ENCODE results near the gene MEX3D. TPM values are rescaled to one million over a fixed set of nuclear protein-coding genes. Genes with fewer than 3 reads are reported as not detected.
A peak's percentile ranks its signal among the peaks of the same experiment; 100 is the strongest.

MEX3D gene
- total RNA-seq, 4 donors from 2014 or later: 18.8 to 47.8 (median 28.7) TPM

DNA sequence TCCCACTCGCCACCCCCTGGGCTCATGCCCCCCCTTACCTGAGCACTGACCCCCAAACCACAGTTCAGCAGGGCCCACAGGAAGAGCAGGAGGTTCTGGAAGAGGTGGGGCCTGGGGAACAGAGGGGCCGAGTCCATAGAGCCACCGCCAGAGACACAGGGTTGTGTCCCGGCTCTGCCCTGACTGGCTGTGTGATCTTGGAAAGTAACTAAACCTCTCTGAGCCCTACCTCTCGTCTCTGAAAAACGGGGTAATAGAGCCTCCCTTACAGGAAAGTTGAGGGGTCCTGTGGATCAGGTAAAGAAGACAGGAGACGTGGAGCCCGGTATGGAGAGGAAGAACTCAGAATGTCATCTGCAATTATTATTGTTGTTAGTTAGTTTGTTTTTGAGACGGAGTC lies 57.3 kb downstream of the MEX3D start:
- ATAC-seq: no peak
- 43 to 62% methylated on average over 5 to 7 of the region's 9 CpGs for WGBS, 2 donors (ENCODE audit: low coverage in 1 of 2)

GRCh38 chr19:1510442-1510806 lies 57.7 kb downstream of the MEX3D start:
- Histone ChIP-seq H3K4me1 (peaks cover 0 to 57% (median 4%) of the 10 kb centered on the region in 3 donors), H3K9me3 (no peaks in the 10 kb centered on the region), H3K36me3 (peaks cover 0 to 6% of the 10 kb centered on the region in 2 donors), H3K27ac (peak overlapping the region in 3 of 4 donors; percentile 2 to 55 (median 32)), H3K27me3 (peaks cover 77% of the 10 kb centered on the region), H3K4me3 (no peak overlapping the region)
- TF ChIP-seq POLR2A (IDR thresholded peaks at IDR 0.05): no peak
- TF ChIP-seq POLR2AphosphoS5 (IDR thresholded peaks at IDR 0.05): no peak
- TF ChIP-seq CTCF (IDR thresholded peaks at IDR 0.05): no peak
- TF ChIP-seq EP300 (IDR thresholded peaks at IDR 0.05): no peak
- no CpG with 5 or more reads among the region's 25 CpGs for WGBS, 2 donors (ENCODE audit: low coverage in 1 of 2)
- no peak for ATAC-seq

More for the DNA sequence above, 57.3 kb downstream of the MEX3D start:
- H3K27ac ChIP-seq: peak overlapping the region in 3 of 4 donors; percentile 2 to 55 (median 32)
- peaks cover 0 to 57% (median 4%) of the 10 kb centered on the region in 3 donors for H3K4me1 ChIP-seq
- peaks cover 0 to 3% of the 10 kb centered on the region in 2 donors for H3K36me3 ChIP-seq
- no peak for TF ChIP-seq EP300 (IDR thresholded peaks at IDR 0.05)
- no peak for TF ChIP-seq POLR2AphosphoS5 (IDR thresholded peaks at IDR 0.05)
- no peak for TF ChIP-seq CTCF (IDR thresholded peaks at IDR 0.05)
- no peak for TF ChIP-seq POLR2A (IDR thresholded peaks at IDR 0.05)
- H3K4me3 ChIP-seq: no peak overlapping the region
- no peaks in the 10 kb centered on the region for H3K9me3 ChIP-seq
- peaks cover 77% of the 10 kb centered on the region for H3K27me3 ChIP-seq

- no peak for ATAC-seq
- Histone ChIP-seq H3K4me1 (peaks cover 0 to 57% (median 4%) of the 10 kb centered on the region in 3 donors), H3K27me3 (peaks cover 77% of the 10 kb centered on the region), H3K9me3 (no peaks in the 10 kb centered on the region), H3K4me3 (no peak overlapping the region), H3K36me3 (peaks cover 0 to 6% of the 10 kb centered on the region in 2 donors), H3K27ac (peak overlapping the region in 3 of 4 donors; percentile 24 to 55 (median 52))
- 32 to 41% methylated on average over 6 of the region's 11 CpGs for WGBS, 2 donors (ENCODE audit: low coverage in 1 of 2)
- TF ChIP-seq POLR2A (IDR thresholded peaks at IDR 0.05): no peak
- no peak for TF ChIP-seq CTCF (IDR thresholded peaks at IDR 0.05)
- TF ChIP-seq POLR2AphosphoS5 (IDR thresholded peaks at IDR 0.05): no peak
- no peak for TF ChIP-seq EP300 (IDR thresholded peaks at IDR 0.05)
Observed at GRCh38 chr19:1509602-1510441, 58.3 kb downstream of the MEX3D start.

DNA sequence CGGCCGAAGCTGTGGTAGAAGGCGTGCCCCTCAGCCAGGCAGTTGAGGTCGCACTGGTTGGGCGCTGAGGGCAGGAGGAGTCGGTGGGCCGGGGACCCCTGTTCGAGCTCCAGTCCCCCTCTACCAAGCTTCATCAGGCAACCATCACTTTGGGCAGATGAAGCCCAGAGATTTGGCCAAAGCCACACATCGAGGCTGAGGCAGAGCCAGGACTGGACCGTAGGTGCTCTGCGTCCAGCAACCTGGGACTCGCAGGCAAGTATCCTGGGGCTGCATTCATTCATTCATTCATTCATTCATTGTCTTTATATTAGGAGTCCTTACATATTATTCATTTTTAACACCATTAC lies 59.6 kb downstream of the MEX3D start:
- WGBS, 2 donors (ENCODE audit: low coverage in 1 of 2): 36 to 80% methylated on average over 3 to 4 of the region's 12 CpGs
- Histone ChIP-seq H3K4me1 (peaks cover 0 to 58% (median 4%) of the 10 kb centered on the region in 3 donors), H3K4me3 (peak overlapping the region; percentile 24 to 51), H3K9me3 (no peaks in the 10 kb centered on the region), H3K36me3 (peaks cover 0 to 6% of the 10 kb centered on the region in 2 donors), H3K27ac (peak overlapping the region in 3 of 4 donors; percentile 86 to 88 (median 87)), H3K27me3 (peaks cover 77% of the 10 kb centered on the region)
- TF ChIP-seq EP300 (IDR thresholded peaks at IDR 0.05) (no peak), CTCF (IDR thresholded peaks at IDR 0.05) (no peak), POLR2A (IDR thresholded peaks at IDR 0.05) (no peak), POLR2AphosphoS5 (IDR thresholded peaks at IDR 0.05) (no peak)
- ATAC-seq: no peak

Measured in gastroesophageal sphincter (tissue), 4 donors.